Measurements from ENCODE around the gene LPIN1.

Gene LPIN1

DNA sequence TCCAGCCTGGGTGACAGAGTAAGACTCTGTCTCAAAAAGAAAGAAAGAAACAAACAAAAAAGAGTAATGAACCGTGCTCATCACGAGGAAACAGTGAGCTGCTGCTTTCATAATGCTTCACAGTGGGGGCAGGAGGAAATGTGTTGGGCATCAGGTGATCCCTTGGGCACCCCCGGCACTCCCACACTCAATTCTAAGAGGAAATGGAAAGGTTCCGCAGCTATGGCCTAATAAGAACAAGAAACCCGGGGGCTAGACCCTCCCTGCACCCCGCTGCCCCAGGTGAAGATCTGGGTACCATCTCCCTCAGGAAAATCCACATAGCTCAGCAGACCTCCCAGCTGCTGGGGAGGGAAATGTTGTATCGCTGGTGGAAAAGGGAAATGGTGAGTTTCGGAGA is 118.9 kb downstream of the LPIN1 start:
- no peaks in the 10 kb centered on the region for H3K9me3 Mint-ChIP-seq
- peaks cover 28% of the 10 kb centered on the region for H3K27me3 Mint-ChIP-seq (ENCODE audit: low read depth)
- H3K36me3 Mint-ChIP-seq (ENCODE audit: low read depth): no peaks in the 10 kb centered on the region
- no peak overlapping the region for H3K4me3 Mint-ChIP-seq
- H3K4me1 Mint-ChIP-seq (ENCODE audit: low read depth): peaks cover 6% of the 10 kb centered on the region
- no peak overlapping the region for H3K27ac Mint-ChIP-seq

DNA sequence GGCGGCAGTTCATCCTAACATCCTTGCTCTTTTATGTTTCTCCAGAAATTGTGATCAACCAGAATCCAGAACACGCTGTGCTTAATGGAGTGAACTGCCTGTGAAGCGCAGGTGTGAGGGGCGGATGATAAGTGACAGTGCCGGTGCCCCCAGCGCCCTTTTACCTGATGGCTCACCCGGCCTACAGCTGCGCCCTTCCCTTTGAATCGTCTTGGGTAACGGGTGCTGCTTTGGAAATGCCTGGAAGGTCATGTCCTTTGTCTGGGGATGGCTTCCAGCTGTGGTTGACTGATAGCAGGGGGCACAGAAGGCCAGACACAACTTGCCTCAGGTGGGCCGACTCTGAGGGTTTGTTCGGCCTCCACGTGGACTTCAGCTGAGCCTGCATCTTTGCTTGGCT is 119.4 kb downstream of the LPIN1 start:
- H3K27me3 Mint-ChIP-seq (ENCODE audit: low read depth): peaks cover 28% of the 10 kb centered on the region
- H3K27ac Mint-ChIP-seq: no peak overlapping the region
- H3K4me3 Mint-ChIP-seq: no peak overlapping the region
- no peaks in the 10 kb centered on the region for H3K9me3 Mint-ChIP-seq
- H3K36me3 Mint-ChIP-seq (ENCODE audit: low read depth): no peaks in the 10 kb centered on the region
- peaks cover 6% of the 10 kb centered on the region for H3K4me1 Mint-ChIP-seq (ENCODE audit: low read depth)

DNA sequence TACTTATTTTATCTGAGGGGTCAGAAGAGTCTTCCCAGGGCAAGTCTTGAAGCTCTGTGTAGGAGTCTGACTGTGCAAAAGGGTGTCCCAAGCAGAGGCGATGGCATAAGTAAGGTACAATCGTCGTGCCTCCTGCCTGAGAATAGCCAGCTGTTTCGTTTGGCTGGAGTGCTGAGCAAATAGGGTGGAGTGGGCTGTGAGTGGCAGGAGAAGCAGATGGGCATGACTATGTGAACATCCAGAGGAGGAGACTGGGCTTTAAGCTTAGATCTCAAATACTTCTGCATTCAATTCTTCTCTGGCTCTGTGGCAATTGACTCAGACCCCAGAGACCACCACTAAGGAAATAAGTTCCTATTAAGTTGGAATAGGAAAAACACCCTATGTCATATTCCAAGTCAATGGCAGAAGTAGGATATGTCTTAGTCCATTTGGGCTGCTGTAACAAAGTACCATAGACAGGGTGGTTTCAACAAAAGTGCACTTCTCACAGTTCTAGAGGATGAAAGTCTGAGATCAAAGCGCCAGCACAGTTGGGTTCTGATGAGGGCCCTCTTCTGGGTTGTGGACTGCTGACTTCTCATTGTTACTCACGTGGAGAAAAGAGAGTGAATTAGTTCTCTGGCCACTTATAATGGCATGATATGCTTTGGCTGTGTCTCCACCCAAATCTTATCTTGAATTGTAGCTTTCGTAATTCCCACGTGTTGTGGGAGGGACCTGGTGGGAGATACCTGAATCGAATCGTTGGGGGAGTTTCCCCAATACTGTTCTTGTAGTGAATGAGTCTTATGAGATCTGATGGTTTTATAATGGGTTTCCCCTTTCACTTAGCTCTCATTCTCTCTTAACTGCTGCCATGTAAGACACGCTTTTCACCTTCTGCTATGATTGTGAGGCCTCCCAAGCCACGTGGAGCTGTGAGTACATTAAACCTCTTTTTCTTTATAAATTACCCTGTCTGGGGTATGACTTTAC is 120.2 kb downstream of the LPIN1 start:
- Mint-ChIP-seq H3K36me3 (ENCODE audit: low read depth) (no peaks in the 10 kb centered on the region), H3K4me3 (no peak overlapping the region), H3K4me1 (ENCODE audit: low read depth) (peaks cover 6% of the 10 kb centered on the region), H3K27me3 (ENCODE audit: low read depth) (peaks cover 20% of the 10 kb centered on the region), H3K27ac (no peak overlapping the region), H3K9me3 (no peaks in the 10 kb centered on the region)

GRCh38 chr2:11867926-11868325 is 121.5 kb downstream of the LPIN1 start:
- no peaks in the 10 kb centered on the region for H3K9me3 Mint-ChIP-seq
- peaks cover 8% of the 10 kb centered on the region for H3K4me1 Mint-ChIP-seq (ENCODE audit: low read depth)
- no peak overlapping the region for H3K4me3 Mint-ChIP-seq
- H3K27ac Mint-ChIP-seq: no peak overlapping the region
- no peaks in the 10 kb centered on the region for H3K36me3 Mint-ChIP-seq (ENCODE audit: low read depth)
- peaks cover 14% of the 10 kb centered on the region for H3K27me3 Mint-ChIP-seq (ENCODE audit: low read depth)

DNA sequence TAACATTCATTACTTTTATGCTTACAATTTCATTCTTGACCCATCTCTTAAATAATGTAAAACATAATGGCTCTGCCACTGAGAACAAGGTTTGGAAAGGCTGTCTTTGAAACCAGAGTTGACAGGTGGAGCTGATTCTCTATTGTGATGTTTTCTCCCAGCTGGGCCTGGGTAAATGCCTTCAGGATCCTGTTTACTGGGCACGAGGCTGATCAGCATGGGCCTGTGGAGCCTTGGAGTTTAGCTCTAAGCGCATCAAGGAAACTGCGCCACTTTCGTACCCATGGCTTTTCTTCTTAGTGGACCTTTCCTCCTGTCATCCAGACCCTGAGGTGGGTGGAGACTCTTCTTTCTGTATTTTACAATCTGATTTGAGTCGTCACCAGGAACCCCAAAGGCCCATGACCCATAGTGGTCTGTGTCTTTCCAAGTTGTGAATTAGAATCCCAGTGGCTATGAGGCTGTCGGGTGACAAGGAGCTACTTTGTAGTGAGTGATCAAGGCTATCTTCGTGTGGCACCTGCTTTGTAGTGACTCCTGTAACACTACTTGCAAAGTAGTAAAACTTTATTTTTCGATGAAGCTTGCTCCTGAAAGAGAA is 123.1 kb downstream of the LPIN1 start:
- no peak overlapping the region for H3K27ac Mint-ChIP-seq
- H3K36me3 Mint-ChIP-seq (ENCODE audit: low read depth): no peaks in the 10 kb centered on the region
- peaks cover 2% of the 10 kb centered on the region for H3K4me1 Mint-ChIP-seq (ENCODE audit: low read depth)
- H3K4me3 Mint-ChIP-seq: no peak overlapping the region
- H3K27me3 Mint-ChIP-seq (ENCODE audit: low read depth): peaks cover 13% of the 10 kb centered on the region
- no peaks in the 10 kb centered on the region for H3K9me3 Mint-ChIP-seq

GRCh38 chr2:11870064-11870463 is 123.6 kb downstream of the LPIN1 start:
- H3K9me3 Mint-ChIP-seq: no peaks in the 10 kb centered on the region
- H3K4me1 Mint-ChIP-seq (ENCODE audit: low read depth): peaks cover 2% of the 10 kb centered on the region
- peaks cover 13% of the 10 kb centered on the region for H3K27me3 Mint-ChIP-seq (ENCODE audit: low read depth)

DNA sequence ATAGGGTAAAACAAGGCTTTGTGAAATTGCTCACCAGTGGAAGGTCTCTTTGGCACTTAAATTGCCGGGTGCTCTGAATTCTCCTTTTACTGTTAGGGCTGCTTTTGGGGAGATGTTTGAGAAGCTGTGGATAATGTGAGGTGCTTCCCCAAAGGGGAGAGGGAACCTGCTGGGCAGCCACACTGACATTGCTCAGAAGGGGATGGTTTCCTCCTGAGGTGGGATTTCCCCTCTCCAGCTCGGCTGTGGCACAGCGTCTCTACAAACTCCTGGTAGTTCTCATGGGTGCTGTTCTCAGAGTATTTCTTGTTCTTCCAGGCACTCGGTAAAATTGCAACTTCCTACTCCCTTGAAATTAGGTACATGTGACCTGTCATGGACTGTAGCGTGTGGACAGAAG is 124.2 kb downstream of the LPIN1 start:
- Mint-ChIP-seq H3K36me3 (ENCODE audit: low read depth) (no peaks in the 10 kb centered on the region), H3K27me3 (ENCODE audit: low read depth) (peaks cover 13% of the 10 kb centered on the region), H3K27ac (no peak overlapping the region), H3K4me1 (ENCODE audit: low read depth) (peaks cover 2% of the 10 kb centered on the region), H3K4me3 (no peak overlapping the region), H3K9me3 (no peaks in the 10 kb centered on the region)

More at GRCh38 chr2:11870064-11870463, 123.6 kb downstream of the LPIN1 start:
- Mint-ChIP-seq H3K27ac (no peak overlapping the region), H3K4me3 (no peak overlapping the region), H3K36me3 (ENCODE audit: low read depth) (no peaks in the 10 kb centered on the region)

GRCh38 chr2:11871421-11871820 is 125.0 kb downstream of the LPIN1 start:
- H3K9me3 Mint-ChIP-seq: no peaks in the 10 kb centered on the region
- peaks cover 2% of the 10 kb centered on the region for H3K4me1 Mint-ChIP-seq (ENCODE audit: low read depth)
- H3K36me3 Mint-ChIP-seq (ENCODE audit: low read depth): no peaks in the 10 kb centered on the region
- no peak overlapping the region for H3K4me3 Mint-ChIP-seq
- no peak overlapping the region for H3K27ac Mint-ChIP-seq
- H3K27me3 Mint-ChIP-seq (ENCODE audit: low read depth): peaks cover 13% of the 10 kb centered on the region

DNA sequence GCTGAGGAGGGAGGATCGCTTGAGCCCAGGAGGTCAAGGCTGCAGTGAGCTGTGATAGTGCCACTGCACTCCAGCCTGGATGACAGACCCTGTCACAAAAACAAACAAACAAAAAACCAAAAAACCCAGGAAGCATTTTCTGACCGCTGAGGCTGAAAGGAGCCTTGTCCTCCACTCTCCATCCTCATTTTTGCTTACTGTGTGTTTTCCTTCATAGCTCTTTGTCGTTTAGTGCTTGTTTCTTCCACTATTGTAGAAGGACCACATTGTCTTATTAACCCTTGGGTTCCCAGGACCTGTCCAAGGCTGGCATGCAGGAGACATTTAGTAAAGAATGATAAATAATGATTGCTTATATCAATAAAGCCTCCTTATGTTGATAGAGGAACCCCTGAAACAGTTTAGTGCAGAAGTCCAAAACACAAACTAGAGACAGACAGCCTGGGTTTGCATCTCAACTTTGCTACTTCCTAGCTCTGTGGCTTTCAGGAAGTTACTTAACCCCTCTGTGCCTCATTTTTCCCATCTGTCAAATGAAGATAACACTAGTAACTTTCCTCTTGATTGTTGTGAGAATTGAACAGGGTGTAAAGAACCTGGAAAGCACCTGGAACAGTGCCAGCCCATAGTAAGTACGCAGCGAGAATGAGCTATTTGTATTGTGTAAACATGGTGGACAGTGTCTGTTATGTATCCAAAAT is 126.0 kb downstream of the LPIN1 start:
- no peak overlapping the region for H3K4me3 Mint-ChIP-seq
- H3K27me3 Mint-ChIP-seq (ENCODE audit: low read depth): peaks cover 13% of the 10 kb centered on the region
- no peak overlapping the region for H3K27ac Mint-ChIP-seq
- no peaks in the 10 kb centered on the region for H3K36me3 Mint-ChIP-seq (ENCODE audit: low read depth)
- peaks cover 2% of the 10 kb centered on the region for H3K4me1 Mint-ChIP-seq (ENCODE audit: low read depth)
- H3K9me3 Mint-ChIP-seq: no peaks in the 10 kb centered on the region

- H3K27ac Mint-ChIP-seq: no peak overlapping the region
- H3K9me3 Mint-ChIP-seq: no peaks in the 10 kb centered on the region
- H3K4me3 Mint-ChIP-seq: no peak overlapping the region
- peaks cover 2% of the 10 kb centered on the region for H3K4me1 Mint-ChIP-seq (ENCODE audit: low read depth)
- no peaks in the 10 kb centered on the region for H3K36me3 Mint-ChIP-seq (ENCODE audit: low read depth)
- H3K27me3 Mint-ChIP-seq (ENCODE audit: low read depth): peaks cover 13% of the 10 kb centered on the region
Measured at GRCh38 chr2:11872948-11873269, 126.5 kb downstream of the LPIN1 start.

- peaks cover 2% of the 10 kb centered on the region for H3K4me1 Mint-ChIP-seq (ENCODE audit: low read depth)
- H3K27ac Mint-ChIP-seq: no peak overlapping the region
- H3K9me3 Mint-ChIP-seq: no peaks in the 10 kb centered on the region
- peaks cover 16% of the 10 kb centered on the region for H3K27me3 Mint-ChIP-seq (ENCODE audit: low read depth)
- H3K4me3 Mint-ChIP-seq: no peak overlapping the region
- H3K36me3 Mint-ChIP-seq (ENCODE audit: low read depth): no peaks in the 10 kb centered on the region
Measured at GRCh38 chr2:11873356-11874154, 127.1 kb downstream of the LPIN1 start.

- peaks cover 11% of the 10 kb centered on the region for H3K27me3 Mint-ChIP-seq (ENCODE audit: low read depth)
- H3K36me3 Mint-ChIP-seq (ENCODE audit: low read depth): no peaks in the 10 kb centered on the region
- no peaks in the 10 kb centered on the region for H3K9me3 Mint-ChIP-seq
- H3K4me1 Mint-ChIP-seq (ENCODE audit: low read depth): peaks cover 2% of the 10 kb centered on the region
- no peak overlapping the region for H3K4me3 Mint-ChIP-seq
- no peak overlapping the region for H3K27ac Mint-ChIP-seq
Measured at GRCh38 chr2:11874861-11875260, 128.4 kb downstream of the LPIN1 start.

GRCh38 chr2:11875481-11875880 is 129.0 kb downstream of the LPIN1 start:
- Mint-ChIP-seq H3K27me3 (ENCODE audit: low read depth) (peaks cover 6% of the 10 kb centered on the region), H3K4me1 (ENCODE audit: low read depth) (peaks cover 2% of the 10 kb centered on the region), H3K4me3 (no peak overlapping the region), H3K9me3 (no peaks in the 10 kb centered on the region), H3K27ac (no peak overlapping the region), H3K36me3 (ENCODE audit: low read depth) (no peaks in the 10 kb centered on the region)

- no peak overlapping the region for H3K4me3 Mint-ChIP-seq
- H3K27ac Mint-ChIP-seq: no peak overlapping the region
- H3K4me1 Mint-ChIP-seq (ENCODE audit: low read depth): peaks cover 2% of the 10 kb centered on the region
- no peaks in the 10 kb centered on the region for H3K36me3 Mint-ChIP-seq (ENCODE audit: low read depth)
- no peaks in the 10 kb centered on the region for H3K9me3 Mint-ChIP-seq
- peaks cover 6% of the 10 kb centered on the region for H3K27me3 Mint-ChIP-seq (ENCODE audit: low read depth)
Measured at GRCh38 chr2:11876436-11876835, 130.0 kb downstream of the LPIN1 start.

All from T-helper 1 cell treated with Interleukin-12 subunit alpha and Interleukin-12 subunit beta and Interleukin-4 antibody, amounts not matched to agents 30 μg/mL and 1 μg/mL, for 36 hours (primary cell).